ENCODE data around the gene ELOF1.

The ELOF1 gene

GRCh38 chr19:11555246-11555645, 3.8 kb downstream of the ELOF1 start:
- no peak for DNase-seq (ENCODE audit: low spot score)
- TF ChIP-seq, protein P1, sequence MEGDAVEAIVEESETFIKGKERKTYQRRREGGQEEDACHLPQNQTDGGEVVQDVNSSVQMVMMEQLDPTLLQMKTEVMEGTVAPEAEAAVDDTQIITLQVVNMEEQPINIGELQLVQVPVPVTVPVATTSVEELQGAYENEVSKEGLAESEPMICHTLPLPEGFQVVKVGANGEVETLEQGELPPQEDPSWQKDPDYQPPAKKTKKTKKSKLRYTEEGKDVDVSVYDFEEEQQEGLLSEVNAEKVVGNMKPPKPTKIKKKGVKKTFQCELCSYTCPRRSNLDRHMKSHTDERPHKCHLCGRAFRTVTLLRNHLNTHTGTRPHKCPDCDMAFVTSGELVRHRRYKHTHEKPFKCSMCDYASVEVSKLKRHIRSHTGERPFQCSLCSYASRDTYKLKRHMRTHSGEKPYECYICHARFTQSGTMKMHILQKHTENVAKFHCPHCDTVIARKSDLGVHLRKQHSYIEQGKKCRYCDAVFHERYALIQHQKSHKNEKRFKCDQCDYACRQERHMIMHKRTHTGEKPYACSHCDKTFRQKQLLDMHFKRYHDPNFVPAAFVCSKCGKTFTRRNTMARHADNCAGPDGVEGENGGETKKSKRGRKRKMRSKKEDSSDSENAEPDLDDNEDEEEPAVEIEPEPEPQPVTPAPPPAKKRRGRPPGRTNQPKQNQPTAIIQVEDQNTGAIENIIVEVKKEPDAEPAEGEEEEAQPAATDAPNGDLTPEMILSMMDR (IDR thresholded peaks at IDR 0.05; ENCODE audit: borderline replicate concordance, control extremely low read depth, extremely low read depth, insufficient read depth, missing control alignments) = no peak
- in situ Hi-C loops (cut with MboI; ENCODE audit: low sequenced_read_pairs, unreplicated experiment) = no loop called here

DNA sequence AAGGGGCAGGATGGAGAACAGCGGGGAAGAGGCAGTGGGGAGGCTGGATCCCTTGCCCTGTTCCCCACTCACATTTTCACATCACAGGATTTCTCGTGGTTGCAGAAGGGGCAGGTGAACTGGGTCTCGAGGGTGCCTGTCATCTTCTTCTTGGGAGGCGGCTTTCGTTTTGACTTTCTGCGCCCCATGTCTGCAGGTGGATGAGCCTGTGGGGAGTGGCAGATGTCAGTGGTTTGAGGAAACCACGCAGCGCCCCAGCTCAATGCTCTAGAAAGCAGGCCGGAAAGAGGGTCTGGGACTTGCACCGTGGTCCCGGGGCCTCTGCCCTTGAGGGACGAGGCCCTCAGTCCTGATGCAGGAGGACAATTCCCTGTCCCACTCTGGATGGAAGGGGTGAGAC, 4.9 kb downstream of the ELOF1 start:
- in situ Hi-C loops (cut with MboI; ENCODE audit: low sequenced_read_pairs, unreplicated experiment) = no loop called here
- peak; percentile 71 for DNase-seq (ENCODE audit: low spot score)
- TF ChIP-seq, protein P1 (IDR thresholded peaks at IDR 0.05; ENCODE audit: borderline replicate concordance, control extremely low read depth, extremely low read depth, insufficient read depth, missing control alignments) = no peak

DNA sequence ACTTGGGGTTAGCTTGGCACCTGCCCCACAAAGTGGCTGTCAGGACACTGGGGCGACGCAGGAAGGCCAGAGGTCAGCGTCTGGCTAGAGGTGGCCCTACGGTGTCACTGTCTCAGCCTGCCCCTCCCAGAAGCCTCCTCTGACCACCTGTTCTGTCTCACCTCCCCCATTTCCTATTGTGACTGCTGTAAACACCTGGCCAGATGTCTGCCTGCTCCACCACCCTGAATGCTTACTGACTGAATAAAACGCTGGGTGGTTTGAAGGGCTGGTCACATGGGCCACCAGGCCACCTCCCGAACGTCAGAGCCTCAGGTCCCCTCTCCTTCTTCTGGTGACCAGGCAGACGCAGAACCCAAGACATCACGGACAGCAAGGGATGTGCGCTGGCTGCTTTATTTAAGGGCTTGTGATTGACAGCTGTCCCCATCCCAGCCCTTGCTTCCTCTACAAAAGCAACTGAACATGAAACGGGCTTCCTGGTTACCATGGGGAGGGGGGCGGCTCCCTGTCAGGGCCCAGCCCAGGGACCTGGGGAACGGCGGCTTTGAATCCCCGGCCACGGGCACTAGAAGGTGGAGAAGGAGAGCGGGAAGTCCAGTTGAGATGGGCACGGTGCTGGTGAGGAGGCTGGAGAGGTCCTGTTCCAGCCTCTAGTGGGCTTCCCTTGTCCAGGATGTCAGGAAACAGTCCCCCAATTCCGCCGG, 6.2 kb downstream of the ELOF1 start:
- no peak for DNase-seq (ENCODE audit: low spot score)
- TF ChIP-seq, protein P1 (IDR thresholded peaks at IDR 0.05; ENCODE audit: borderline replicate concordance, control extremely low read depth, extremely low read depth, insufficient read depth, missing control alignments) = no peak
- in situ Hi-C loops (cut with MboI; ENCODE audit: low sequenced_read_pairs, unreplicated experiment) = no loop called here

DNA sequence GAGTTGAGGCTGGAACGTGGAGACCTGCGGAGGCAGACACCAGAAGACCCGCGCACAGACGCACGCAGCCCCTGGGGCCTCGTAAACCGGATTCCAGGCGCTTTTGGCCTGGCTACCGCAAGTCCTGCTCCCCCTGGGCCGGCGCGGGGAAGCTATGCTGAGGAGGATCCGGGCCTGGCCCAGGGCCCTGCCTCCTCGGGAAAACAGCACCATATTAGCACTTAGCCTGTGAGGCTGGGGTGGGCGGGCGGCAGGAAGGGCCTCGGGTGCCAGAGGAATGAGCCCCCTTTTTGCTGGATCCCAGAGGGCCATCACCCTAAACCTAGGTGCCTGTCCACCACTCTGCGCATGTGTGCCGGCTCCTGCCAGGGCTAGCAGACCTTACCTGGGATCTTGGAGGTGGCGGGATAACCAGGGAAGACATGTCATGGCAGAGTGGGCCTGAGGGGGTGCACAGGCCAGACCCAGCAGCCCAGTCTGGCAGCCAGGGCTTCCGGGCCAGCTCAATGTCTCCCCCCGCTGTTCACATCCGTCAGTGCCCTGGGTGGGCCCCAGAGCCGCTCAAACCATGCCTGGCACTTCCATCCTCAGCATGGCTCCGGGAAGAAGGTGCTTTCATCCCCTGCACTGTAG, 7.3 kb downstream of the ELOF1 start:
- in situ Hi-C loops (cut with MboI; ENCODE audit: low sequenced_read_pairs, unreplicated experiment) = no loop called here
- DNase-seq (ENCODE audit: low spot score) = peak; percentile 57
- TF ChIP-seq, protein P1 (IDR thresholded peaks at IDR 0.05; ENCODE audit: borderline replicate concordance, control extremely low read depth, extremely low read depth, insufficient read depth, missing control alignments) = no peak

DNA sequence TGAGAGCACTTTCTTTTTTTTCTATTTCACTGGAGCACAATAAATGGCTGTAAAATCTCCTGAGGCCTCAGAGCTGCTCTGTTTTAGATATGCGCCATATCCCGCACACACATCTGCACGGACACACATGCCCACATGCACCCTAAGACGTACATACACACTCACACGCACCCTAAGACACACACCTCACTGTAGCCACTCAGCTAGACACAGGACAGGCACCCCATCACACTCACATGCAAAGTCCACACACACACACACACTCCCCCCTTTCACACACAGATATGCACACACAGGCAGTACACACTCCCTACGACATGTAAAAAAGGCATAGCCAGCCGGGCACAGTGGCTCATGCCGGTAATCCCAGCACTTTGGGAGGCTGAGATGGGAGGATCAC, 8.8 kb downstream of the ELOF1 start:
- TF ChIP-seq, protein P1 (IDR thresholded peaks at IDR 0.05; ENCODE audit: borderline replicate concordance, control extremely low read depth, extremely low read depth, insufficient read depth, missing control alignments) = no peak
- in situ Hi-C loops (cut with MboI; ENCODE audit: low sequenced_read_pairs, unreplicated experiment) = no loop called here
- no peak for DNase-seq (ENCODE audit: low spot score)

DNA sequence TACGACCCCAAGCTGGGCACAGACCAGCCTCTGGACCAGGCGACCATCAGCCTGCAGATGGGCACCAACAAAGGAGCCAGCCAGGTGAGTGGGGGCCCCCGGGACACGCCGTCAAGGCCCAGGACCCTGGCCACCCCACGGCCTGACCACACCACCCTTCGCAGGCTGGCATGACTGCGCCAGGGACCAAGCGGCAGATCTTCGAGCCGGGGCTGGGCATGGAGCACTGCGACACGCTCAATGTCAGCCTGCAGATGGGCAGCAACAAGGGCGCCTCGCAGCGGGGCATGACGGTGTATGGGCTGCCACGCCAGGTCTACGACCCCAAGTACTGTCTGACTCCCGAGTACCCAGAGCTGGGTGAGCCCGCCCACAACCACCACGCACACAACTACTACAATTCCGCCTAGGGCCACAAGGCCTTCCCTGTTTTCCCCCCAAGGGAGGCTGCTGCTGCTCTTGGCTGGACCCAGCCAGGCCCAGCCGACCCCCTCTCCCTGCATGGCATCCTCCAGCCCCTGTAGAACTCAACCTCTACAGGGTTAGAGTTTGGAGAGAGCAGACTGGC, 9.6 kb downstream of the ELOF1 start:
- in situ Hi-C loops (cut with MboI; ENCODE audit: low sequenced_read_pairs, unreplicated experiment) = no loop called here
- TF ChIP-seq, protein P1 (IDR thresholded peaks at IDR 0.05; ENCODE audit: borderline replicate concordance, control extremely low read depth, extremely low read depth, insufficient read depth, missing control alignments) = no peak
- no peak for DNase-seq (ENCODE audit: low spot score)

Data from GM13976 (cell line).